NCI-H187 (cell line): ENCODE results near the gene FHL1.
"Not testable (repeated sequence)": the region's sequence is repeated elsewhere in the genome, so short reads cannot be mapped to it uniquely, and the experiment has no call there.

Experiments
- DNase-seq, 2 experiments: peaks; one replicate each; lab custom pipeline; 2025; lab: John Stamatoyannopoulos, UW

The FHL1 gene

DNA sequence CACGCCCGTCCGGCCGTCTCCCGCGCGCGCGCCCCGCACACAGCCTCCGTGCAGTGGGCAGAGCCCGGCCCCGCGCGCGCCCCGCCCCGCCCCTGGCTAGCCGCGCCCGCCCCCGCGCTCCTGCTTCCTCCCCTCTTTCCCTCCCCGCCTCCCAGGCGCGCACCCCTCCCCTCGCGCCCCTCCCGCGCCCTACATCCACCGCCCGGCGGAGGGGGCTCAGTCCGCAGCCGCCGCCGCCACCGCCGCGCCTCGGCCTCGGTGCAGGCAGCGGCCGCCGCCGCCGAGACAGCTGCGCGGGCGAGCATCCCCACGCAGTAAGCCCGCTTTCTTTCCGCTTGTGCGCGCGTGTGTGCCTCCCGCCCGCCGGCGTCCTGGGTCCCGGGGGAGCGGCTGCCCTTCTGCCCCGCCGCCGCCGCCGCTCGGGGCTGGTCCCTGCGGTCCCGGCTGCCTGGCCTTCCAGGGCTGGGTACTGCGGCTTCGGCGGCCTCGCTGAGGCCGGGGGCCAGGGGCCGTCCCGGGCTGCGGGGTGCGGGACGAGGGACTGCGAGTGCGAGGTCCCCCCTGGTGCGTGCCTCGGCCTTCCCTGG lies at the start of gene FHL1:
Gene FHL1 (plus strand): TSS at position 219 of the 587 bp plus-strand sequence.
- DNase-seq, result no peak

DNA sequence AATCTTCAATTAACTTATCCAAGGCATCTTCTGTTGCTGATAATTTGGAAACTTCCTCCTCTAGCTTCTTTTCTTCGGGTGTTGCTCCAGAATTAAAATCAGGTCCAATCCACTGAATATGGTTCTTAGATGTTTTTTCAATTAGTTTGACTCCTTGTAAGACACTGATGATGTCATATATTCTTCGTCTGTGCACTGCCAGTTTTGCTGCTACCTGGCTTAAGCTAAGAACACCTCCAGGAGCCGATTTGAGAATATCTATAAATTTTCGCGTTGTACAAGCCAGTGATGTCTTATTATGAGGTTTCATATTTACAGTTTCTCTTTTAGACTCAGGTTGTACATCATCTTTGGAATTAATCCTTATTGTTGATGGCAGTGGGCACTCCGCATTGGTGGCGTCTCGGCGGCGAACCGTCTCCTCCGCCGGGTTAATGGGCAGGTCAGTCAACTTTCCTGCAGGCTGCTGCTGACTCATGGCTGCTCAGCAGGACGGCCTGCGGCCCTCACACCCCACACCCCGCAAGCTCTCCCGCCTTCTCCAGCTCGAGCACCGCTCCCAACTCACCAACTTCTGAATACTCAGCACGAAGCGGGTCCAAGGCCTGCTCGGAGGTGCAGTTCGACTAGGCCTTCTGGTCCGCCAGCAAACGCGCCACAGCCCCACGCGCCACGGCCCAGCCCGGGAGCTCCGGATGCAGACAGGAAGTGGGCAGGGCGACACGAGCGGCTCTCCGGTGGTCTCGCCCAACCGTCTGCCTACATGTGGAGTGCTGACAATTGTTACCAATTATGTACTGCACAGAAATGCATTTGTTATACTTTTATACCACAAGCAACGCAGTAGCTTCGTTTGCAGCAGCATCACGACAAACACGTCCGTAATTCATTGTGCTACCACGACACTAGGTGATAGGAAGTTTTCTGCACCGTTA lies 49.2 kb upstream of the FHL1 start:
- no peak for DNase-seq

DNA sequence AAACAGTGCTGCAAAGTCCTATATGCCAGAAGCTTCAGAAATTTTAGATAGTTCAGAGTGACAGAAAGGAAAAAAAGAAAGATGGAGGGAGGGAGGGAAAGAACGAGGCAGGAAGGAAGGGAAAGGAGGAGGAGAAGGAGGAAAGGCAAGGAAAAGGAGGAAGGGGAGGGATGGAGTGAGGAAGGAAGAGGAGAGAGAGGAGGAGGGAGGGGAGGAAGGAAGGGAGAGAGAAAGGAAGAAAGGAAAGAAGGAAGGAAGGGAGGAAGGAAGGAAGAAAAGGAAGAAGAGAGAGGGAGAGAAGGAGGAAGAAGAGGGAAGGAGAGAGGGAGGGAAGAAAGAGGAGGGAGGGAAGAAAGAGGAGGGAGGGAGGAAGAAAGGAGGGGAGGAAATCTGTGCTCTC lies 42.4 kb upstream of the FHL1 start:
- no peak for DNase-seq

DNA sequence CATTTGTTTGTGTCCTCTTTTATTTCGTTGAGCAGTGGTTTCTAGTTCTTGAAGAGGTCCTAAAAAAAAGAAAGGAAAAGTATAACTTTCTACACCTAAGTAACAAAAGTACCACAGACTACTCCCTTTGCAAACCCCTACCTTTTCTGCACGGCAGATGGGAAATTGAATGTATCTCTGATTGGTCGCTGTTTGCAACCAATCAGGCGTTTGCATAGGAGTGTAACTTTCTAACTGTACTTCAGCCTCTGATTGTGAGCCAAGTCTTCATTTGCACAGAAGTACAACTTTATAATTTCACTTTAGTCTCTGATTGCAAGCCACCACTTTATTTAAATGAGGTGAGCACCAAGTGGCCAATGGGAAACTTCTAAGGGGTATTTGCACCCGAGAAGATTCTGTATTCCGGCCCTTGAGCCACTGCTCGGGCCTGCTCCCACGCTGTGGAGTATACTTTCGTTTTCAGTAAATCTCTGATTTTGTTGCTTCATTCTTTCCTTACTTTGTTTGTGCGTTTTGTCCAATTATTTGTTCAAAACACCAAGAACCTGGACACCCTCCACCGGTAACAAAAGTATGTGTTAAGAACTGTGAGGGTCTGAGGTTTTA lies 40.3 kb upstream of the FHL1 start:
- no peak for DNase-seq

DNA sequence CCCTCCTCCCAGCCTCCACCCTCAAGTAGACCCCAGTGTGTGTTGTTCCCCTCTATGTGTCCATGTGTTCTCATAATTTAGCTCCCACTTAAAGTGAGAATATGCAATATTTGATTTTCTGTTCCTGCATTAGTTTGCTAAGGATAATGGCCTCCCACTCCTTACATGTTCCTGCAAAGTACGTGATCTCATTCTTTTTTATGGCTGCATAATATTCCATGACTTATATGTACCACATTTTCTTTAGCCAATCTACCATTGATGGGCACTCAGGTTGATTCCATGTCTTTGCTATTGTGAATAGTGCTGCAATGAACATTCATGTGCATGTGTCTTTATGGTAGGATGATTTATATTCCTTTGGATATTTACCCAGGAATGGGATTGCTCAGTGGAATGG lies 38.4 kb upstream of the FHL1 start:
- DNase-seq, result not testable (repeated sequence)

DNA sequence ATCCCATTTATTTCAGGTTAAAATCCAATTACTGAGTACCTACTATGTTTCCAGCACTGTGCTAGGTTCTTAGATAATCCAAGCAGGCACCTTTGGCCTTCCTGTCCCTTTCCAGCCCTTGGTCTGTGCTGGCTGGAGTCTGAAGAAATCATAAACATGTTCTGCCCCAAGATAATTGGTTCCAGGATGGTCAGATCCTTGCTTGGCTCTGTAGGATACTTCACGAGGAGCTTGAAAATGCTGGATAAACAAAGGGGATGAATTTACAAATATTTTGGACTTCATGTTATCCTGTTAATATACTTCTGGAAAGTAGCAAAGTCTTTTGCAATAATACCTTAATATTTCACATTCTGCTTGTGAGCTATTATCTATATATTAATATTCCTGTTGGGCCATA lies 35.0 kb upstream of the FHL1 start:
- no peak for DNase-seq

DNA sequence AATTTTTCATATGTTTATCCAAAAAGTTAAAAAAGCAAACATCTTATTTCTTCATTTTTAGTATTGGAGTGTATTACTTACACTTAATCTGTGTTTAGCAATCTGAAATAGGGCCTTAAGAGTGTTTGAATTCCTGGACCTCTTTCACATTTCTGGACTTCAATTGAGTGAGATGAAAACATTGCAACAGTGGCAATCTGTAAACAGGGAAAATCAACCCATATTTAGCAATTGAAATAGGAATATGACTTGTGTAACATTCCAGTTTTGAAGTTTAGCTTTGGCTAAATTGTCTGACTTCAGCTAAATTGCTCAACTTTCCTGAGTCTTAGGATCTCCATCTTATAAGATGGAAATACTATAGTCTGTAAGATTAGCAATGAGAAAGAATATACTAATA lies 34.6 kb upstream of the FHL1 start:
- DNase-seq, result no peak

DNA sequence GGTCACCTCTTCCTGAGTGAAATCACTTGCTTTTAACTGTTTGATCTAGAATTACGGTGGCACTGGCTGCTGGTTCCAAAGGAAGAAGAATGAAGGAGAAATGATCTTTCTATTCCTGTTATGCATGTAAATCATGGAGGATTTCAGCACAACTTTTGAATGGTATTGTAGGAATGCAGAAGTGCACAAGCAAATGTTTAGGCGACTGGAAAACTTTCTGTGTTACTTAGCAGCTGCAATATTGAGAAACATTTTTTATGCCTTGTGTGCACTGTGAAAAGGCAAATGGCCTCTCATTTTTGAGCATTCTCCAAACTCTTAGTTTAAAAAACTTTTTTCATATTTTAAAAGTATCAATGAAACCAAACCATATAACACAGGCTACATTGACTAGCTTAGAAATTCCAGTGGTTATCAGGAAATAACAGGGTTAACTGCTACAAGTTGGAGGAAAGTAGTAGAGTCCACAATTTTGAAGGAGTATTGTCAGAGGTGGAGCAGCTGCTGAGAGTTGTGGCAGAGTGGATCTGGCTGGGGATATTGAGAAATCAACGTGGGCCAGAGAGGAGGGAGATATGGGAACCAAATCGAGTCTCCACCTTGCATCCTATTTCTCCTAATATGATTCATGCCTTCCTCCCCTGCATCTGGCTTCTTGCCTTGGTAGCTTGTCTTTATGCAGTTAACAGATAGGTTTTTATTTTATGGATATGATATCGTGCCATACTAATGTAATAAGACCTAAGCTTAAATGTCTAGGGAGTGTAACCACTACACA lies 32.0 kb upstream of the FHL1 start:
- no peak for DNase-seq

DNA sequence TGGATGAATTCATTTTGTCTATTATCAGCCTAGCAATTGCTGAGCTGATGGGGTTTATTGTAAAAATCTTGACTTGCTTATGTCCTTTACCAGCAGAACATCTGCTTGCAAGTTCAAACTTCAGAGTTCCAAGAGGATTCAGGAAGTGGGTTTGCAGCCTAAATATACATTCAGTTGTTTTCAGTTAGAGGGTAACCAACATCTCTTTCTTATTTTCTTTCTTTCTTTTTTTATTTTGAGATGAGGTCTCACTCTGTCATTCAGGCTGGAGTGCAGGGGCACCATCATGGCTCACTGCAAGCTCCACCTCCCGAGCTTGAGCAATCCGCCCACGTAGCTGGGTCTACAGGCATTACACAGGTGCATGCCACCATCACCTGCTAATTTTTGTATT lies 31.4 kb upstream of the FHL1 start:
- no peak for DNase-seq

DNA sequence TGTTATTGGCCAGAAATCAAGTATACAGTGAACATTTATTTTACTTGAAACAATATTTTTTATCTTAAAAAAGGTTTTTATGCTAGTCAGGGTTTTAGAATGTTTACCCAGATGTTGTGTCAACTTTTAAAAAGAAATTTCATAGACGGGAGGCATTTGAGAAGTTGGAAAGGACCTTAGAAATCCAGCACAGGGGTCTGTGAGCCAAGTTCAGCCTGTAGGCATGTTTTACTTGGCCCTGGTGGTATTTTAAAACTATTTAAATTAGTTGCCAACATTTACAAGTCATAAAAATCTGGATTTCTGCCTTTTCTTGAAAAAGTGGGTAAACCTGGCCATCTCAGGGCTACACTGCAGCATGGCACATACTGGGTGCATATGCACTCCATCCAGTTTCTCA lies 25.5 kb upstream of the FHL1 start:
- no peak for DNase-seq

DNA sequence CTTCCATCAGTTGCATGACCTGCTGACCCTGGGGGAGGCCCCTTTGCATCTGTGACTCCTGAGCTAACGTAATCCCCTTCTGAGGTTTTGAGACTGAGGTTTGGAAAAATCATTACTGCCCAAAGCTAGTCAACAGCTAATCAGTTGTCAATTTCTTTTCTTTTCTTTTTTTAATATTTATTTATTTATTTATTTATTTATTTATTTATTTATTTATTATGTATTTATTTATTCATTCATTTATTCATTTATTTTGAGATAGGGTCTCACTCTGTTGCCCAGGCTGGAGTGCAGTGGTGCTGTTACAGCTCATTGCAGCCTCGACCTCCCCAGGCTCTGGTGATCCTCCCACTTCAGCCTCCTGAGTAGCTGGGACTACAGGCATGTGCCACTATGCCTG lies 25.1 kb upstream of the FHL1 start:
- DNase-seq, result no peak

DNA sequence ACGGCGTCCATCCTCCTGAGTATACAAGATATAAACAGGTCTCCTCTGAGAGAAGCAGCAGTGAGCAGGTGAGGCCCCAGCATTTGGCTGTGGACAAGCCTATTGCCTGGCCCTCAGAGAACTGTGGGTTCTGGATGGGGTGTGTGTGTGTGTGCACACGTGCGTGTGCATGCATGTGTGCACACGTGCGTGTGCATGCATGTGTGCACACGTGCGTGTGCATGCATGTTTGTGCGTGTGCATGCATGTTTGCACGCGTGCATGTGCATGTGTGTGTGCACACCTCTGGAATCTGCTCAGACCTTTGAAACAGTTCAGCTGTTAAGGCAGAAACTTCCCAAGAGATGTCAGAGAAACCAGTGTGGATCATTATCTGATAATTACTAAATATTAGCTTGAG lies 22.2 kb upstream of the FHL1 start:
- DNase-seq, result no peak

DNA sequence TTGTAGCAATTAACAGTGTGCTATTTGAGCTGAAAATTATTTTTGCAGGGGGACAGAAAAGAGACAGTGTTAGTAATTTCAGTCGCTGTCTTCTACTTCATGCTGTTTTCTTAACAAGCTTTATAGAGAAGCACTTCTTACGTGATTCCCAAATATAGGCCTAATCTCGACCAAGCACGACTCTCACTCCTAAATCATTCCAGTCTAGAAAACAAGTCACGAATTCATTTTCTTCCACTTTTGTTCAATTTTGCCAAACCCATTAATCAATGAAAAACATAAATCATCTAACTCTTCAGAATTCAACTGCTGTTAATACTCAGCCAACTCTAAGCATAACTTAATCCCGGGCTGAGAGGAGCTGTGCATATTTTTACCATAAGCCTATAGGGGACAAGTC lies 21.0 kb upstream of the FHL1 start:
- no peak for DNase-seq

DNA sequence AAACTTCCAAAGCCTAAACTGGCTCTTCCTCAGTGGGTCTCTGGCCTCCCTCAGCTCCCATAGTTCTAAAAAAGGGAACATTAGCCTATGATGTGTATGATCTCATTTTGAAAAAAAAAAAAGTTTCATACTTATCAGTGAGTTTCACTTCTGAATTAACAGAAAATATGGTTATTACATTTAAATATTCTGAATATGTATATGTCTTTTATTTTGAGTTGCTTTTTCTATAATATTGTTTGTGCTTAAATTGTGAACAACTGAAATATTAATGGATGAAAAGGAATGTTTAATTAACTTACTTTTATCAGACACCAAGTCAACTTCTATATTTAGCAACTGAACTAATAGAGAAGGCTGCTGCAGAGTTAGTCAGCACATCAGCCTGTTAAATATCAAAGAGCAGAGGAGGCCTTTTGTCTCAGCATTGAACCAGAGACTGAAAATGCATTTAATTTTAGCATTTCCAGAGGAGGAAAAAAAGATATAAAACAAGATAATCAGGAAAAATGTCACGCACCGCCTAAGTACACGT lies 20.4 kb upstream of the FHL1 start:
- DNase-seq, result no peak

DNA sequence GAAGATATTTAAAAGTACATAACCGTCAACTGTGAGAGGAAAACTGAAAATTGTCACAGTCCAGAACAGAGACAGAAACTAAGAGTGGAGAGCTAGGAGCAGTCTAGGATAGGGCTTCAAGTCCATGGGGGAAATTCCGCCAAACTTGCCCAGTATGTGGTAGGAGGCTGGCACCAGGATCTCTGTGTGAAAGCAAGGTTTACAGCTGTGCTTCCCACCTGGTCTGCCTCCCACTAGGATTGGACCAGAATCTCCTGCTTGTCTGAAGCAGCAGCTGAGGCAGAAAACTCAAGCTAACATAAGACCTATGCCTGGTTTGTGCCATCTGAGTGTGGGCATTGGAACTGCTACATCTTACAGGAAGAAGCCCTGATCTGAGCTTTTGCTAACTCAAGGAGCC lies 18.6 kb upstream of the FHL1 start:
- DNase-seq, result no peak

DNA sequence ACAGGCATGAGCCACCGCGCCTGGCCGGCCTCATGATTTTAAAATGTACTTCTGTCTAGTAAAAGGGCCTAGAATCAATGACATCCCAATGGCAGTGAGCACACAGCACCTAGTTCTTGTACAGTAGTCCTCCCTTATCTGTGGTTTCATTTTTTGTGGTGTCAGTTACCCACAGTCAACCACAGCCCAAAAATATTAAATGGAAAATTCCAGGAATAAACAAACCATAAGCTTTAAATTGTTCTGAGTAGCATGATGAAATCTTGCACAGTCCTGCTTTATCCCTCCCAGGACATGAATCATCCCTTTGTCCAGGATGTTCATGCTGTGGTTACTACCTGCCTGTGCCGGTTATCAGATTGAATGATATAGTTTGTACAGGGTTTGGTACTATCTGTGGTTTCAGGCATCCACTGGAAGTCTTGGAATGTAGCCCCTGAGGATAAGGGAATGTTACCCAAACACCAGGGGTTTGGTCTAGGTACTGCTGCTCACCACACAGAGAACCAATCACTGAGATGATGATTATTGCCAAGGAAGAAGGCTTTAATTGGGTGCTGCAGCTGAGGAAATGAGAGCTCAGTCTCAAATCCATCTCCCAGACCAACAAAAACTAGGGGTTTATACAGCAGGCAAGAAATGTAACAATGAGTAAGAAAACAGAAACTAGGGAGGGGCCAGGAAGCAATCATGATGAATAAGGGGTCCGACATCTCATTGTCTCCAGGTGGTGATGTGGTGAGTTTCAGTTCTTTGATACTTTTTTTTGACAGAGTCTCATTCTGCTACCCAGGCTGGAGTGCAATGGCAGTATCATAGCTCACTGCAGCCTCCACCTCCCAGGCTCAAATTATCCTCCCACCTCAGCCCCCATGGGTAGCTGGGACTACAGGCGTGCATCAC lies 16.2 kb upstream of the FHL1 start:
- no peak for DNase-seq

DNA sequence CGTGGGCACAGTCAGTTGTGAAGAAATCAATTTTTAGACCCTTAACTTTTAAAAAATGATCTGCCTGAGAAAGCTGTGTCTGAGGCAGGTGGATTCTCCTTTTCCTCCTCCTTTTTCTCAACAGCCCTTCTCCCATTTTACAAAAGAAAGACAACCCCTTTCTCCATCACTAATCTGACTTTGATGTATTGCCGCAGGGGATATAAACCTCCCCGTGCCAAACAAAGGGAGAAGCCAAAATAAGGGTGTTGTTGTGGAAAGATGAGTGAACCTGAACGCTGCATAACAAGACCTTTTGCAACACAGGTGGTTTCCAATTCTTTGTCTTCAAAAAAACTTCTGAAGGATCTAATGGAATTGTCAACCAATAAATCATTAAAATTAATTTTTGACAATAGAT lies 8.4 kb upstream of the FHL1 start:
- no peak for DNase-seq

DNA sequence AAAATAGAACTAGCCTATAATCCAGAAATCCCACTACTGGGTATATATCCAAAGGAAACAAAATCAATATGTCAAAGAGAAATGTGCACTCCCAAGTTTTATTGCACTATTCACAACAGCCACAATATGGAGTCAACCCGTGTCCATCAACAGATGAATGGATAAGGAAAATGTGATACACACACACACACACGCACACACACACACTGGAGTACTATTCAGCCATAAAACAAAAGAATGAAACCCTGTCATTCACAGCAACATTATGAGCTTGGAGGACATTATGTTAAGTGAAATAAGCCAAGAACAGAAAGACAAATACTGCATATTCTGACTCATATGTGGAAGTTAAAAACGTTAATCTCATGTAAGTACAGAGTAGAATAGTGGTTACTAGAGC lies 5.8 kb upstream of the FHL1 start:
- DNase-seq, result no peak

DNA sequence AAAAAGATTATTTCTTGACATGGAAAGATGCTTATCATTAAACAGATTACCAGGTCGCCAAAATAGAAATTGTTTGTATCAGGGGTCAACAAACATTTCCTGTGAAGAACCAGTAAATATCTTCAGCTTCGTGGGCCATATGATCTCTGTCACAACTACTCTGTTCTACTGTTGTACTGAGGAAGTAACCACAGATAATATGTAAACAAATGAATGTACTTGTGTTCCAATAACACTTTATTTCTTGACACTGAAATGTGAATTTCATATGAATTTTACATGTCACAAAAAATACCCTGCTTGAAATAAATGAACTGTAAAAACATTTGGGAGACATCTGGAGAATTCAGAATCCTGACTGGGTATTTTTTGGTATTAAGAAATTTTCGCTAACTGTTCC lies 4.7 kb upstream of the FHL1 start:
- DNase-seq, result no peak

DNA sequence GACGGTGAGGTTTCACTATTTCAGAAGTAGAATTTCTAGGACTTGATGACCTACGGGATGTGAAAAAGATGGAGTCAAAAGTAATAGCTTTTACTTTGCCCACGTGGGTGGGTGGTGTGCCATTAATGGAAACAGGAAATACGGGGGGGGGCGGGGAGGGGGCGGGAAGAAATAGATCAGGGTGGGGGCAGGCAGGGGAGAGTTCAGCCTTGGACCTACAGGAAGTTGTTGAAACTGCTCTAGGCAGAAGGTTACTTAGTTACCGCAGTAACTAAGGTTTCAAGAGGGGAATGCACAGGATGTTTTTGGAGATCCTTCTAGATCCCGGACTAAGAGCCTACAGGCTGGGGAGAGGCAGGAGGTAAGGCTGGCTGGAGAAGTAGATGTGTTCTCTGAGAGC lies 3.6 kb upstream of the FHL1 start:
- no peak for DNase-seq

DNA sequence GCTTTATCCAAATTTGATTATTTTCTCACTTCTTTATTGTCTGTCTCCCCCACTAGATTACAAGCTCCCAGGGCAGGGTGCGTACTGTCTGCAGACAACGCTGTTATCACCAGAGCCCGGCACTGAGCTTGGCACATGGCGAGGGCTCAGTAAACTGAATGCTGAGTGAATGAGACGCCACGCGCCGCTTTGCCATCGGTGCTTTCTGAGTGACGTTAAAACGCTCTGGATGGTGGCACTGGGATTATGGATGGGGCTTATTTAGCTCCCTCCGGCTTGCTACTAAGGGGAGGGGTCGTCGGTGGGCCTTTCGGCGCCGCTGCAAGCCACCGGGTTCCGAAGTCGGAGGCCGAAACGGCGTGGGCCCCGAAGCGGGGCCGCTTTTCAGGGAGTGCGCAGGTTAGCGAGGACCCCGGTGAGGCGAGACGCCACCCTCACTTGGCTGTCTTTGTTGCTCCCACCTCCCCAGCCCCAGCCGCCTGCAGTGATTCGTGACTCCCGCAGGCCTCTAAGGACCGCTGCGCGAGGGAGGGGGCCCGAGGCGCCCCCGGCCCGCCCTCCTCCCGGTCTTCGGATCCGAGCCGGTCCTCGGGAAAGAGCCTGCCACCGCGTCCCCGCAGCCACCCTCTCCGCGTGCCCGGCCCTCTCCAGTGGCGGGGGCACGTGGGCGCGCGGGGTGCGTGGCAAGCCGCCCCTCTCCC lies 569 bp upstream of the FHL1 start:
- DNase-seq, result no peak
